Cardiac muscle cell (in vitro differentiated cells and primary cell): Measurements from ENCODE around the gene TMEM208. TPM values are rescaled to one million over a fixed set of nuclear protein-coding genes. Genes with fewer than 3 reads are reported as not detected.

ENCODE experiments used
- DNase-seq, 2 donors: peaks; one replicate each; pipeline versions ENCODE4 v3.0.0 to v3.0.0-alpha.2; 2010 to 2017; ENCODE audit warnings: low read depth in 1 of 2, low spot score in 1 of 2
- H3K27ac ChIP-seq: fragments of 200-600 bp; sonication (generic); 2 replicates; pipeline ENCODE4 v1.5.1; 2016
- H3K27me3 ChIP-seq: fragments of 200-600 bp; sonication (generic); 2 replicates; pipeline ENCODE4 v1.6.0; 2016; ENCODE audit warnings: control low read depth
- H3K36me3 ChIP-seq: fragments of 200-600 bp; sonication (generic); 2 replicates; pipeline ENCODE4 v1.5.1; 2016; ENCODE audit warnings: control low read depth
- H3K4me1 ChIP-seq: fragments of 200-600 bp; sonication (generic); 2 replicates; pipeline ENCODE4 v1.8.1; 2017; ENCODE audit warnings: low read depth, mild to moderate bottlenecking, mixed run types
- H3K4me3 ChIP-seq: fragments of 200-600 bp; sonication (generic); 2 replicates; pipeline ENCODE4 v1.5.1; 2016; ENCODE audit warnings: mild to moderate bottlenecking
- H3K9me3 ChIP-seq: fragments of 200-600 bp; sonication (generic); 2 replicates; pipeline ENCODE4 v1.5.1; 2017; ENCODE audit warnings: low read depth, mild to moderate bottlenecking, control low read depth
- CTCF ChIP-seq: IDR thresholded peaks from 2 replicates; pipeline ENCODE4 v1.5.1; 2012; ENCODE audit warnings: low read depth, mild to moderate bottlenecking, low read length
- polyA plus RNA-seq: library from polyadenylated mRNA; unstranded; fragments of >200 nt; fragmentation: Nextera tagmentation; extraction: Ambion mirVana; gene quantifications from 2 replicates; pipeline ENCODE4 v1.2.1, GENCODE V29; 2016
- total RNA-seq: library from RNA; depleted of rRNA; stranded (reverse); fragments of >200 nt; gene quantifications from 2 replicates; pipeline ENCODE4 v1.2.3, GENCODE V29; 2016

The TMEM208 gene
- total and polyA plus RNA-seq, 2 experiments from 2014 or later, result 29.6 to 89.0 TPM

GRCh38 chr16:67250045-67250327 lies 23.1 kb downstream of the TMEM208 start:
- Histone ChIP-seq H3K4me3 (no peak overlapping the region), H3K36me3 (no peaks in the 10 kb centered on the region), H3K4me1 (peaks cover 5% of the 10 kb centered on the region), H3K27me3 (peaks cover 14% of the 10 kb centered on the region), H3K9me3 (no peaks in the 10 kb centered on the region), H3K27ac (no peak overlapping the region)
- no peak for DNase-seq
- TF ChIP-seq CTCF, result no peak

DNA sequence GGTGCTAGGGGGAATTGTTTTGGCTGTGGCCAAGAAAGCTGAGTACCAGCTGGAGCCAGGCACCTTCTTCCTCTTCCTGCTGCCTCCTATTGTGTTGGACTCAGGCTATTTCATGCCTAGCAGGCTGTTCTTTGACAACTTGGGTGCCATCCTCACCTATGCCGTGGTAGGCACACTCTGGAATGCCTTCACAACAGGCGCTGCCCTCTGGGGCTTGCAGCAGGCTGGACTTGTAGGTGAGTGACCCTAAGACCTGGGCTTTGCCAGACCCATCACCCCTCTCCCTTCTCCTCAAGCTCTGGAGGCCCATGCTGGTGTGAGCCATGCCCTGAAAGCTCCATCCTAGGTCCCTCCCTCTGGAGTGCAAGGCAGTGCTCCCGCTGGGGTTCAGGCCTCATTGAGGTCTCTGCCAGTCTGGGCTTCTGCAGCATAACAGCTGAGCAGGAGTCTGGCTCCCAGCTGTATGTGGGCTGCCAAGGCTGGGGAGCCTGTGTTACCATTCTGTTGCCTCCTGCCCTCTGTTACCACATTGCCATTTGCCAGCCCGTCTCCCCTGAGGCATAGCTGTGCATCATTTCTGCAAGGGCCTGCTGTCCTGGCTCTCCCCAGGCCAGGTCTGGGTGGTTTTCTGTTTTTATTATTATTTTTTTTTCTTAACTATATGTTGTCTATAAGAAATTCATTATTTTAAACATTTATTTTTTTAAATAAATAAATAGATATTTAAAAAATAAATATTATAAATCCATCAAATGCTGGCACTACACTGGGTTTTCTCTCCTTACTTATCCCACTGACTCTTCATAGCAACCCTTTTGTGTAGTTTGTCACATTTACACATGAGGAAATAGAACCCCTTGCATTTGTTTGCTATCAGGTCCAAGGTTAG lies 25.9 kb downstream of the TMEM208 start:
- Histone ChIP-seq H3K4me3 (no peak overlapping the region), H3K4me1 (peaks cover 3% of the 10 kb centered on the region), H3K27me3 (peaks cover 14% of the 10 kb centered on the region), H3K36me3 (no peaks in the 10 kb centered on the region), H3K9me3 (no peaks in the 10 kb centered on the region), H3K27ac (no peak overlapping the region)
- TF ChIP-seq CTCF, result no peak
- no peak for DNase-seq

DNA sequence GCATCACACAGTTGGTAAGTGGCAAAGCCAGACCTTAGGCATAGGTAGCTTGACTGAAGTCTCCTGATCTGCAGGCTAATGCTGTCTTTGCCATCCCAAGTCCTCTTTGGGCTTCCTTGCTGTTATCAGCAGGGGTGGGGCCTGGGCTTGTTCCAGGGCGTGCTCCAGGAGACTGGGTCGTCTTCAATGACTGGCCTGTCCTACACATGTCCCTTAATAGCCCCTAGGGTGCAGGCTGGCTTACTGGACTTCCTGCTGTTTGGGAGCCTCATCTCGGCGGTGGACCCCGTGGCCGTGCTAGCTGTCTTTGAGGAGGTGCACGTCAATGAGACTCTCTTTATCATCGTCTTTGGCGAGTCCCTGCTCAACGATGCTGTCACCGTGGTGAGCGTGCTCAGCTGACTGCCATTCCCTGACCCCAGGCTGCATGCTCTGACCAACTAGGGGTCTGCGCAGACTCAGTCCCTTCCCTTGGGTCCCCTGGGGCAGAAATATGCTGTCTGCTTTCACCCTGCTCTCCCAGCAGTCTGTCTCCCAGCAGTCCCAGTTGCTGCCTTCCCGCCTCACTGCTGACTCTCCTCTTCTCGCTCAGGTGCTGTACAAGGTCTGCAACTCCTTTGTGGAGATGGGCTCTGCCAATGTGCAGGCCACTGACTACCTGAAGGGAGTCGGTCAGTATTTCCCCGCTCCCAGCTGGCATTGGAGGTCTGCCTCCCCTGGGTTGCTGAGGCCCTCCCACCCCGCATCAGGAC lies 28.0 kb downstream of the TMEM208 start:
- DNase-seq, result no peak
- Histone ChIP-seq H3K27me3 (peaks cover 7% of the 10 kb centered on the region), H3K36me3 (no peaks in the 10 kb centered on the region), H3K4me3 (no peak overlapping the region), H3K9me3 (no peaks in the 10 kb centered on the region), H3K27ac (no peak overlapping the region), H3K4me1 (no peaks in the 10 kb centered on the region)
- no peak for TF ChIP-seq CTCF

- H3K4me3 ChIP-seq, result no peak overlapping the region
- H3K4me1 ChIP-seq, result no peaks in the 10 kb centered on the region
- H3K9me3 ChIP-seq, result no peaks in the 10 kb centered on the region
- no peak for TF ChIP-seq CTCF
- no peaks in the 10 kb centered on the region for H3K36me3 ChIP-seq
- no peaks in the 10 kb centered on the region for H3K27me3 ChIP-seq
- no peak overlapping the region for H3K27ac ChIP-seq
- no peak for DNase-seq
Measured at GRCh38 chr16:67255553-67256221, 28.8 kb downstream of the TMEM208 start.

- no peaks in the 10 kb centered on the region for H3K27me3 ChIP-seq
- no peak for DNase-seq
- no peaks in the 10 kb centered on the region for H3K9me3 ChIP-seq
- no peak overlapping the region for H3K27ac ChIP-seq
- peaks cover 4% of the 10 kb centered on the region for H3K4me1 ChIP-seq
- no peak overlapping the region for H3K4me3 ChIP-seq
- no peaks in the 10 kb centered on the region for H3K36me3 ChIP-seq
- TF ChIP-seq CTCF, result no peak
Measured at GRCh38 chr16:67256701-67257230, 29.8 kb downstream of the TMEM208 start.
